ENCODE measurements around the gene MTIF3.

Gene MTIF3

GRCh38 chr13:27449936-27450828 is at the start of gene MTIF3:
MTIF3 (minus strand) TSS chr13:27450564; CDS start chr13:27440448, 10,116 bp downstream.
- peak; percentile 92 for DNase-seq

GRCh38 chr13:27497563-27498230 is 47.3 kb upstream of the MTIF3 start:
- no peak for DNase-seq

- DNase-seq: no peak
Observed at GRCh38 chr13:27496536-27497273, 46.3 kb upstream of the MTIF3 start.

GRCh38 chr13:27496006-27496405 is 45.6 kb upstream of the MTIF3 start:
- DNase-seq: no peak

- no peak for DNase-seq
Observed at GRCh38 chr13:27495551-27495950, 45.2 kb upstream of the MTIF3 start.

GRCh38 chr13:27493981-27494380 is 43.6 kb upstream of the MTIF3 start:
- no peak for DNase-seq

- DNase-seq: no peak
Observed at GRCh38 chr13:27489456-27489855, 39.1 kb upstream of the MTIF3 start.

- no peak for DNase-seq
Observed at GRCh38 chr13:27487776-27488175, 37.4 kb upstream of the MTIF3 start.

GRCh38 chr13:27483421-27483820 is 33.1 kb upstream of the MTIF3 start:
- no peak for DNase-seq

- DNase-seq: no peak
Observed at GRCh38 chr13:27482983-27483382, 32.6 kb upstream of the MTIF3 start.

GRCh38 chr13:27481766-27482165 is 31.4 kb upstream of the MTIF3 start:
- DNase-seq: no peak

GRCh38 chr13:27476943-27477703 is 26.8 kb upstream of the MTIF3 start:
- peak; percentile 32 for DNase-seq

GRCh38 chr13:27474751-27475268 is 24.4 kb upstream of the MTIF3 start:
- DNase-seq: no peak

GRCh38 chr13:27472941-27473340 is 22.6 kb upstream of the MTIF3 start:
- DNase-seq: no peak

GRCh38 chr13:27472441-27472840 is 22.1 kb upstream of the MTIF3 start:
- no peak for DNase-seq

GRCh38 chr13:27470075-27470820 is 19.9 kb upstream of the MTIF3 start:
- no peak for DNase-seq

GRCh38 chr13:27466513-27466912 is 16.1 kb upstream of the MTIF3 start:
- DNase-seq: no peak

GRCh38 chr13:27465611-27466010 is 15.2 kb upstream of the MTIF3 start:
- DNase-seq: no peak

GRCh38 chr13:27463500-27463899 is 13.1 kb upstream of the MTIF3 start:
- no peak for DNase-seq

- DNase-seq: no peak
Observed at GRCh38 chr13:27461940-27462584, 11.7 kb upstream of the MTIF3 start.

- DNase-seq: no peak
Observed at GRCh38 chr13:27455331-27455855, 5.0 kb upstream of the MTIF3 start.
